HS-27A (cell line): ENCODE measurements around the gene CCNT1.

Experiments
- DNase-seq: peaks from one replicate; pipeline ENCODE4 v3.0.0-alpha.2; 2012; ENCODE audit warnings: low read depth, missing footprints

The CCNT1 gene

GRCh38 chr12:48640854-48641253, 75.7 kb downstream of the CCNT1 start:
- no peak for DNase-seq

GRCh38 chr12:48640428-48640827, 76.1 kb downstream of the CCNT1 start:
- no peak for DNase-seq
